Fibroblast of the aortic adventitia (primary cell): ENCODE measurements around the gene AKAP7. TPM values are rescaled to one million over a fixed set of nuclear protein-coding genes. Genes with fewer than 3 reads are reported as not detected.

Source experiments
- DNase-seq: peaks from one replicate; pipeline ENCODE4 v3.0.0-alpha.2; 2010; ENCODE audit warnings: low read depth
- H3K4me3 ChIP-seq: 2 replicates; pipeline ENCODE4 v1.5.1; 2011; ENCODE audit warnings: low read depth, mild to moderate bottlenecking, control low read depth, low read length, moderate library complexity
- CTCF ChIP-seq: IDR thresholded peaks from 2 replicates; pipeline ENCODE4 v1.5.1; 2011; ENCODE audit warnings: mild to moderate bottlenecking, low read length, control low read depth, inconsistent platforms; ENCODE audit not compliant: insufficient read depth
- total RNA-seq: library from RNA; depleted of rRNA; stranded (reverse); fragments of >200 nt; gene quantifications from 2 replicates; pipeline ENCODE4 v1.2.3, GENCODE V29; 2012; ENCODE audit warnings: low replicate concordance

Gene AKAP7
- total RNA-seq, 1 donor: 5.4 TPM

GRCh38 chr6:131244942-131245341 lies 109.7 kb downstream of the AKAP7 start:
- no peak for TF ChIP-seq CTCF
- H3K4me3 ChIP-seq: no peak overlapping the region
- no peak for DNase-seq

GRCh38 chr6:131250122-131250521 lies 114.9 kb downstream of the AKAP7 start:
- DNase-seq: peak; percentile 53
- TF ChIP-seq CTCF: peak; percentile 8
- H3K4me3 ChIP-seq: peak overlapping the region; percentile 59

- DNase-seq: no peak
- H3K4me3 ChIP-seq: no peak overlapping the region
- no peak for TF ChIP-seq CTCF
These were observed 115.7 kb downstream of the AKAP7 start for GRCh38 chr6:131250936-131251335.

GRCh38 chr6:131251590-131252199 lies 116.4 kb downstream of the AKAP7 start:
- peak; percentile 14 for DNase-seq
- no peak for TF ChIP-seq CTCF
- H3K4me3 ChIP-seq: no peak overlapping the region

- no peak for TF ChIP-seq CTCF
- H3K4me3 ChIP-seq: no peak overlapping the region
- DNase-seq: no peak
These were observed 120.2 kb downstream of the AKAP7 start for GRCh38 chr6:131255434-131255833.

GRCh38 chr6:131255911-131256310 lies 120.6 kb downstream of the AKAP7 start:
- no peak for TF ChIP-seq CTCF
- DNase-seq: no peak

GRCh38 chr6:131257104-131257503 lies 121.8 kb downstream of the AKAP7 start:
- TF ChIP-seq CTCF: no peak
- DNase-seq: no peak
- H3K4me3 ChIP-seq: no peak overlapping the region

More at GRCh38 chr6:131255911-131256310, 120.6 kb downstream of the AKAP7 start:
- H3K4me3 ChIP-seq: no peak overlapping the region
